Dermis microvascular lymphatic vessel endothelial cell (primary cell): Measurements from ENCODE around the gene RAP1A. TPM values are rescaled to one million over a fixed set of nuclear protein-coding genes. Genes with fewer than 3 reads are reported as not detected.
"Not testable (repeated sequence)": the region's sequence is repeated elsewhere in the genome, so short reads cannot be mapped to it uniquely, and the experiment has no call there.

Experiments used
- DNase-seq, 2 donors: peaks; one replicate each; pipeline versions ENCODE4 v3.0.0 to v3.0.0-alpha.2; 2010; ENCODE audit warnings: low read depth in 2 of 2
- total RNA-seq: library from RNA; depleted of rRNA; stranded (reverse); fragments of >200 nt; gene quantifications from 2 replicates; pipeline ENCODE4 v1.2.1, GENCODE V29; 2014

Gene RAP1A
- total RNA-seq, 1 donor from 2014 or later = 8.9 TPM

- no peak for DNase-seq
Measured at GRCh38 chr1:111597426-111597825, 22.2 kb upstream of the RAP1A start.

DNA sequence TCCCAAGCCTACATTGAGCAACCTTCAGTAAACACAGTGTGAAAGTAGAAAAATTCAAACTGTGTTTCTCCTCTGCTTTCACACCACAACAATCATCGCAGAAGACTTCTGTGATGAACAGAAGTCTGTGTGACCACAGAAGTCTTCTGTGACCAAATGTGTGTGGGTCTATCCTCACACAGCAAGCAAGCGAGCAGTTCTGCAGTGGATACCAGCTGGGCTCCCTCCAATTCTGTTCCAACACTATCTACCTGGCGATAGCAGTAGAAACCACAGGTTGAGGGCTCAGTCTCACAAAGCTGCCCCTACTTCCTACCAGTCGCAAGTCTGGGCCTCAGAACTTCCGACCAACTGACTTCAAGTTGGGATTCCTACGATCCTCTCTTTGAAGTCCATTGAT is 21.0 kb upstream of the RAP1A start:
- DNase-seq = no peak

- no peak for DNase-seq
Measured at GRCh38 chr1:111599781-111600693, 19.6 kb upstream of the RAP1A start.

DNA sequence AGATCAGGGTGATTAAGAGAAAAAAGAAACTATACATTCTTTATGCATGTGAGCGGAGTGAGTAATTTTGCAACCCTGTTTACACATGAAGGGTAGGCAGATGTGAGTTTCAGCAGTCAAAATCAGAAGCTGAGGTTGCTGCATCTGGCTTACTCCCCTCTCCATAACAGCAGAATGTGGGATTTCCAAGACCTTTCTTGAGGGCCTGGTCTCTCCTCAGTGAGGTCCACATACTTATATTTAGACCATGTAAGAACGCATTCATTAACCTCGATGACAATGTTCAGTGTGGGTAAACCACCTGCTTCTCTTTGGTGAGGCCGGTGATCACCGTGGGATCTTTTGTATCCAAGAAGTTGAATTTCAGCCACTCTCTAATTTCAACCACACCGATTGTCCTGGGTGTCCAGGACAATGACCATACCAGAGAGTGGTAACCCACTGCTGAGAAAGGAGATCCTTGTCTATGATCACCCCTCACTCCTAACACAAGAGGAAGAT is 18.7 kb upstream of the RAP1A start:
- no peak for DNase-seq

- DNase-seq = no peak
Measured at GRCh38 chr1:111602302-111602701, 17.3 kb upstream of the RAP1A start.

DNA sequence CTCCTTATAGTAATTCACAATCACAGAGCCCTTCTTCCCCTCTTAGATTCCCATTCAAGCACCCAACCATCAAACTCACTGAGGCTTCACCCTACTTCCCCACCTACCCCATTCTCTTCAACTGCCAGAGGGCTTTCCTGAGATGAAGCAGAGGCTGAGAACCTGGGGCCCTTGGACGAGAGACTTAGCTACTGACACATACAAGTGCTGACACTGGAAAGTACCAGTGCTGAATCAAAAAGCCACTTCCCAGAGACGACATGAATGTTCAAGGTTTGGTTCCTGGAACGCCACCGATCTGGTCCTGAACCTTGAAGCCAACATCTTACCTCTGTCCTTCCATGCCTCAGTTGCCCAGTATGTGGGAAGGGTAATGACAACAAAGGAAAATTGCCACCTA is 16.6 kb upstream of the RAP1A start:
- no peak for DNase-seq

DNA sequence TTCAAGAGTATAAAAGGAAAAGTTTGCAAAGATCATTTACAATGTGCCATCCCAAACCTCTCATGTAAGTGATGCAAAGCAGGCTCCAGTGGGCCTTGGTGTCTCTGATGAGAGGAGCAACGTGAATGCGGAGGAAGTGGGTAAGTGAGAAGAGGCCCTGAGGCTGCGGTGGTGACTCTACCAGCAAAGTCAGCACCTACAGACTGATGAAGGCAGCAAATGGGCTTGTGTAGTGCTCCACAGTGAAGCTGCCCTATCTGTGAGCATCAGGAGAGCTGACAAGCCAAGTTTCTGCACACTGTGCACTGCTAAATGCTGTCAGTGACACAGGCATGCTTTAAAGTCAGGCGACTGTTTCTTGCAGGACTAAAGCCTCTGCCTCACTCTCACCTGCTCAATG is 15.6 kb upstream of the RAP1A start:
- no peak for DNase-seq

- no peak for DNase-seq
Measured at GRCh38 chr1:111604931-111605330, 14.7 kb upstream of the RAP1A start.

- DNase-seq = no peak
Measured at GRCh38 chr1:111605576-111605975, 14.0 kb upstream of the RAP1A start.

DNA sequence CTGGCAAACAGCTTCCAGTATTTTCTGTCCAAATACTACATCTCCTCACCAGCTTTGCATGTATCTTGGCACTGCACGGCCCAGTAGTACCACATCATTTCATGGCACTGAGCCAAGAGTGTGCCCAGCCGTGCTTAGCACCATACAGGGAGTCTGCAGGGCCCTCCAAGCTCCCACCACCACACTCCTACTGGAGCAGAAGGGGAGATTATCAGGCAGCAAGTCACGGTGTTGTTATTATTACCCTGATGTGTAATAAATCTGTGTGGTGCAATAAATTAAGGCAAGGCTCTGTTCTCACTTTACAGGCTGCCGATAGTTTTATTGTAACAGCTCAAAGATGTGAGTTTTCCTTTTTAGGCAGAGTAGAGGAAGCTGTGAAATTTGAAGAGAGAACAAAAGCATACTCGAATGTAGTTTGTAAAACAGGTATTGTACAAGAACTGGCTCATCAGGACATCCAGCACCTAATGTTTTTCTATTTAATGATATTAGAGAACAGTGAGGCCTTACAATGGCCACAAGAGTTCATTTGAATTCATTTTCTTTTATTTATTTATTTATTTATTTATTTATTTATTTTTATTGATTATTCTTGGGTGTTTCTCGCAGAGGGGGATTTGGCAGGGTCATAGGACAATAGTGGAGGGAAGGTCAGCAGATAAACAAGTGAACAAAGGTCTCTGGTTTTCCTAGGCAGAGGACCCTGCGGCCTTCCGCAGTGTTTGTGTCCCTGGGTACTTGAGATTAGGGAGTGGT is 13.0 kb upstream of the RAP1A start:
- not testable (repeated sequence) for DNase-seq

GRCh38 chr1:111608528-111608927 is 11.1 kb upstream of the RAP1A start:
- DNase-seq = not testable (repeated sequence)

DNA sequence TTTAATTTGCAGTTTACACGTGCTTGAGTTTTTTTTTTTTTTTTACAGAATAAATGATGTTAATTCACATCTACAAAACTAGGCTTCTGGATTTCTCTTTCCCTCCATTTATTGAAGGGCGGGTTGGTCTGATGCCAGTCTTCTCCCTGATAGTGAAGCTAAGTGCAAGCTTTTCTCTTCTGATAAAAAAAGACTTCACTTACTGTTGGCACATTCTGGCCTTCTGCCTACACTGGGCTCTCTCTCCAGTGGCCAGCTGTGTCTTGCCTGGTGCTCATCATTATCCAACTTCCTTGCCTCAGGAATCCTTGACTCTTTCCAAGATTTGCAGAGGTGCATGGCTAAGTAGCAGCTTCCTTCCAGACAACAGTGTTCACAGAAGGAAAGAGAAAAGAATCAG is 7.6 kb upstream of the RAP1A start:
- no peak for DNase-seq

DNA sequence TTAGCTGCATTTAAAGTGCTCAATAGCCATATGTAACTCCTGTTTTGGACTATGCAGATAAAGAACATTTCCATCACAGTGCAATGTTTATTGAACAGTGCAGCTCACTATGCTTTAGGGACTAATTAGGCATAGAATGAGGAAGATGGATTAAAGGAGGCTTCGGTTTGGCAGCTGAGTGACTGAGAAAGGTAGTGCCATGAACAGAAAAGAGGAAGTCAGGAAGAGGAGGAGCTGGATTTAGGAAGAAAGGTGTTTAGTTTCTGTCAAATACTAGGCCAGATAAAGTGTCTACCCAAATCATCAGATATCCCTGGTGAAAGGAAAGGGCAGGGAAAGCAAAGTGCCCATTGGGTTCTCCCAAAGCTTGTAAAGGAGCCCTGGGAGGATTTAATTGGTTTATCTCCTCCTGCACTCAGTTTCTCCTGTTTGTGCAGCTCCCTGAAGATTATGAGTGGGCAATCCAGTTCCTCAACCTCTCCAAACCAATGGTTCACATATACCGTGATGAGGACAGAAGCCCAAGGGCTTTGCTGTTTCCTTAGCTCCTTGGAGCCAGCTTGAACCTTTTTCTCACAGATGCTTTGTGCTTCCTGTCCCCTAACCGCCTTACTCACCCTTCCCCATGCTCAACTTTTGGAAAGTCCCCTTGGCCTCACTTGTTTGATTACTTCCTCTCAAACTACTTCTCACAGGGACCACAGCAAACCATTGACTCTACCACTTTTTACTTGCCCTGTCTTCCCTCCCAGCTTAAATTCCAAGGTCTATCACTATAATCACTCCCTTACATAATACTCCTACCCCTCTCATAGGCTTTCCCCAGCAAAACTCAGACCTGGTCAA is 3.5 kb upstream of the RAP1A start:
- DNase-seq = peak in 1 of 2 donors; percentile 7

GRCh38 chr1:111618081-111618480 is 1.5 kb upstream of the RAP1A start:
- no peak for DNase-seq

DNA sequence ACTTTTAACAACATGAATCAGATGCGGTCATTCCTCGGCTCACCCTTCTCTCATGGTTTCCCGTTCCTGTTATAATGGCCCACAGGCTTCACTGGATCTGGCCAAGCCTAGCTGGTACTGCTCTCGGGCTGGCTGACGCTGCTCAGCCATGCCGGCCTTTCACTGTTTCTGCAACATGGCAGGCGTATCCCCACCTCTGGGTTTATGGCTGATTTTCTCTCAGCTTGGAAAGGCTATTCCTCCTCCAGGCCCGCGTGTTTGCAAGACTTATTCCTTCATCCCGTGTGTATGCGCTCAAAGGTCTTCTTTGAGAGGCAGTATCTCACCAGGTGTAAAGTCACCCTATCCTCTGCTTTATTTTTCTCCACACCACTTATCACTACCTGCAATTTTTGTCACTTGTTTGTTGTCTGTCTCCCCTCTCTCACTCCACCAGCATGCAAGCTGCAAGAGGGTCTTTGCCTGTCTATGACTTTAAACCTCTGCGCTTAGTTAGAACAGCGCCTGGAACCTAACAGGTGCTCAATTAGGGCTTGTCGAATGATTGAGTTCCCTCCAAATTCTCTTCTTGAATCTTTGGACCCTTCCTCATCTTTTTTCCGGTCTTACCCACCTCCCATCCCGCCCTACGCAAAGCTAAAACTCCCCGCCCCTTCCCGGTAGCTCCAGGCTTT is 491 bp upstream of the RAP1A start:
- no peak for DNase-seq

DNA sequence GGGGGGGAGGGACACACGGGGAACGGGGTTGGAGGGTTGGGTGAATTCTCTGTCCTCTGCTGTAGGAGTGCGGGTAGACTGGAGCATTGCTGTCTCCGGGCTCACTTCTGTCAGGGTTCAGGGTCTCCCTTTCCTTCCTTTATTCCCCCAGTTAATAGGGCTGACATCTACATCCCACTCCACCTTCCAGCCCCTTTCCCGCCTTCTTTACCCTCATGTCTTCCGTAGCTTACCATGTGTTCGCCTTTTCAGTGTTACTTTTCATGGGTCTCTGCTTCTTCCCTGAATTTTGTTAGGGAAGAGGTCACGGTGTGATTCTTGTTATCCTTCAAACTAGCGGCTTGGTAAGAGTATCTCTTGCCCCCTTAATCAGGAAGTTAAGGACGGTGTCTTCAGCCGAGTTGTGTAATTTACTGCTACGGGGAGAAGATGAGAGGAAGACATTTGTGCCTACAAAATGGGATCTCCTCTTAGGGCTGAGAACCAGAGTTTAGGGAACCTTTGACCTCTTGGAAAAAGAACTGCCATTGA is 917 bp downstream of the RAP1A start:
- DNase-seq = no peak

DNA sequence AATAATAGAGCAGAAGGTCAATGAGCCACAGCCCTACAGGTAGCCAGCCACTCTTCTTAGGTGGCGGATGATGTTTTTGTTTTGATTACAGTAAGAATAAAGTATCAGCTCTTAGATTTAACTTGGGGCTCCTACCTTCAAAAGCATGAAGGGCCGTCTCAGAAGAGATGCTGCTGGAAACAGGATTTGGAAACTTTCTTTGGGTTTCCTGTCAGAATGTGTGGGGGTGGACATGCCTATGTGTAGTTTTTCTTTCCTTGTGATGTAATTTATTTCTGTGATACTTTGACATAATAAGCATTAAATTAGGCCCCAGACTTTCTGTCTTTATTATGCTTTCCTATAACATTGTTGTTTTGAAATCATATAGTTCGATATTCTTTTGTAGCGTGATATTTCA is 1.5 kb downstream of the RAP1A start:
- peak in 1 of 2 donors; percentile 10 for DNase-seq

GRCh38 chr1:111622166-111622565 is 2.6 kb downstream of the RAP1A start:
- no peak for DNase-seq

DNA sequence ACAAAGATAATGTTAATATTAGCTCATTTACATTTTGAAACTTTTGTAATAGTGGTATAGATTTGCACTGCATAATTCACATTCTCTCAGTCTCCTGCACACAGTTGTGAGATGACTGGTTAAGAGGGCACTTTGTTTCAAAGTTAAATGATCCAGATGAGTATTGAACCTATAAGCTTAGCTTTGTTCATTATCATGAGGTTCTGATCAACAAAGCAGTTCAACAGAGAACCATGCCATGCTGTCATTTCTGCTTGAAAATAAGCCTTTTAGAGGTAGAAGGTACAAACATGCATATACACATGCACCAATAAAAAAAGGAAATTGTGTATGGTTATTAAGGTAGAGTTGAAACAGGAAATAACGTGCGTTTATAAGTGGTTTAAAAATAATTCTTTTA is 4.8 kb downstream of the RAP1A start:
- no peak for DNase-seq

DNA sequence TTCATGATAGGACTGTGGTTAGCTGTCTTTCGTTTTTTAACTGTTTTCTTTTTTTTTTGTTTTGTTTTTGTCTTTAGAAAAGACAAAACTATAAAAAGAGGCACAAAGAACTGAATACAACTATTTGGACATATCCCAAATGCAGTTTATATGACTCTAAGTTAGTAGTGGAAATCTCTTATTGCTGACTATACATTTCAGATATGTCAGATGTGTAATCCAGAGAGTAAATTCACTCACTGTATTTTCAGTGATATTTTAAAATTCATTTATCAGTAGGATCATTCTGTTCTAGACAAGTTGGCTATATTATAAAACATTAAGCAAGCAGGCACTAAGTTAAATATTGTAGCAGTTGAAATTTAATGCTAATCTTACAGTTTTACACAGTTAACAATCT is 5.7 kb downstream of the RAP1A start:
- DNase-seq = no peak

DNA sequence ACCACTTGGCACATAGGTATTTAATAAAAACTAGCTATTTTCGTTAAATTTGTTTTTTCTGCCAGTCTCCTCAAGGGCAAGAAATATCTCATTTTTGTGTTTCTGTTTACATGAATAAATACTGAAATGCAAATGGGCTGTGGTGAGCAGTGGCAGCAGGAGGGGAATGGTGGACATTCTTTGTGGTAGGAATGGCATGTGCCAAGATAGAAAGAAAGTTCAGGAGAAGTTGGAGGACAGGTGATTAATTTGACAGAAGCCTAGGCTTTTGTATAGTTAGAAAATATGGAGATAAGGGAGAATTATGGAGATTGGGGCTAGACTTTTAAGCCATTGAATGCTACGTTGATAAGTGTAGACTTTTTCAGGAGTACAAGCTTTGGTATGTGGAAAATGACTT is 8.6 kb downstream of the RAP1A start:
- no peak for DNase-seq
